K562 (cell line): ENCODE measurements around the gene FRMPD1. TPM values are rescaled to one million over a fixed set of nuclear protein-coding genes. Genes with fewer than 3 reads are reported as not detected.

ENCODE experiments used
- HDAC6 ChIP-seq: IDR thresholded peaks from 2 replicates; pipeline ENCODE4 v1.6.1; 2012; ENCODE audit warnings: low read depth, mild to moderate bottlenecking, control low read depth, inconsistent platforms, low read length, moderate library complexity
- KLF1 ChIP-seq: fragments of 450-650 bp; IDR thresholded peaks from 2 replicates; pipeline ENCODE4 v1.6.1; 2016; ENCODE audit warnings: missing genetic modification characterization, missing compliant biosample characterization
- MAFF ChIP-seq: IDR thresholded peaks from 2 replicates; pipeline ENCODE4 v1.6.1; 2012; ENCODE audit warnings: low read length, improper control_type of control experiment
- NFIC ChIP-seq: fragments of 450-650 bp; IDR thresholded peaks from 2 replicates; pipeline ENCODE4 v1.6.1; 2017; ENCODE audit warnings: mild to moderate bottlenecking, inconsistent platforms
- NFRKB ChIP-seq: fragments of 450-650 bp; IDR thresholded peaks from 2 replicates; pipeline ENCODE4 v1.6.1; 2016; ENCODE audit warnings: low read depth
- PHF20 ChIP-seq: fragments of 450-650 bp; IDR thresholded peaks from 2 replicates; pipeline ENCODE4 v1.6.1; 2018; ENCODE audit not compliant: partially characterized antibody
- SETDB1 ChIP-seq: IDR thresholded peaks from one replicate; pipeline ENCODE4 v1.6.1; 2012; ENCODE audit warnings: low read length, control low read depth, inconsistent platforms
- TFAP4 ChIP-seq: sonication (generic); formaldehyde crosslinking; IDR thresholded peaks from 2 replicates; pipeline ENCODE4 v1.8.0; 2022; ENCODE audit warnings: missing genetic modification reagents, mild to moderate bottlenecking, moderate library complexity, borderline replicate concordance
- ZBTB33 ChIP-seq: sonication (generic); formaldehyde crosslinking; IDR thresholded peaks from 2 replicates; pipeline ENCODE4 v1.8.1; 2023; ENCODE audit warnings: mild to moderate bottlenecking, missing genetic modification reagents
- ZNF217 ChIP-seq: sonication (generic); formaldehyde crosslinking; IDR thresholded peaks from 2 replicates; pipeline ENCODE4 v1.8.0; 2022; ENCODE audit warnings: mild to moderate bottlenecking, missing genetic modification reagents
- ZNF263 ChIP-seq: sonication (generic); formaldehyde crosslinking; IDR thresholded peaks from 2 replicates; pipeline ENCODE4 v1.8.0; 2022; ENCODE audit warnings: mild to moderate bottlenecking, missing genetic modification reagents, borderline replicate concordance
- ZNF280B ChIP-seq: fragments of 250-450 bp; sonication (Bioruptor Pico); IDR thresholded peaks from 2 replicates; pipeline ENCODE4 v1.5.1; 2021; ENCODE audit warnings: mild to moderate bottlenecking
- ZNF766 ChIP-seq: fragments of 200-800 bp; sonication (Bioruptor generic); conservative IDR thresholded peaks from 2 replicates; pipeline ENCODE4 v1.6.1; 2016; ENCODE audit warnings: missing genetic modification characterization, missing compliant biosample characterization
- polyA plus RNA-seq, 8 experiments: library from polyadenylated mRNA; depleted of rRNA in 4 of 8; stranded (reverse) in 5 of 8; unstranded in 3 of 8; fragments of >200 nt; fragmentation: Nextera tagmentation in 2 of 8; fragmentation: Illumina TruSeq in 1 of 8; extraction: Ambion mirVana in 2 of 8; extraction: Trizol in 1 of 8; gene quantifications; 2 replicates each; pipeline versions ENCODE4 v1.2.1 to v1.2.3, GENCODE V29; 2011 to 2014; ENCODE audit warnings: inconsistent platforms in 1 of 8, missing spikeins in 1 of 8
- total RNA-seq, 7 experiments: library from RNA; depleted of rRNA in 6 of 7; stranded (reverse); fragments of >200 nt in 6 of 7; fragmentation: Illumina TruSeq in 2 of 7; extraction: Trizol in 2 of 7; gene quantifications; 2 replicates each; pipeline versions ENCODE4 v1.2.1 to v1.2.3, GENCODE V29; 2011 to 2021; ENCODE audit warnings: low replicate concordance in 1 of 7
- TF ChIP-seq, protein P1 (sequence below), 2 experiments: fragments of 450-650 bp in 1 of 2; IDR thresholded peaks; 2 replicates each; pipeline ENCODE4 v1.6.1; 2011 to 2017; ENCODE audit warnings: low read depth in 2 of 2, antibody characterized with exemption in 1 of 2, borderline replicate concordance in 1 of 2, low read length in 1 of 2, mild to moderate bottlenecking in 1 of 2, mixed read lengths in 1 of 2; ENCODE audit not compliant: control insufficient read depth in 1 of 2
- TF ChIP-seq, protein P2 (sequence below): fragments of 450-650 bp; IDR thresholded peaks from 2 replicates; pipeline ENCODE4 v1.6.1; 2018; ENCODE audit warnings: mild to moderate bottlenecking, low read depth; ENCODE audit not compliant: partially characterized antibody

Gene FRMPD1
- total and polyA plus RNA-seq, 9 of the 15 experiments (the other 6 are each of a cell fraction or from before 2014, with no cell fraction given), result not detected

GRCh38 chr9:37784616-37785483 lies 134.1 kb downstream of the FRMPD1 start, which contains the start of gene EXOSC3 (continued):
- TF ChIP-seq, protein P1, sequence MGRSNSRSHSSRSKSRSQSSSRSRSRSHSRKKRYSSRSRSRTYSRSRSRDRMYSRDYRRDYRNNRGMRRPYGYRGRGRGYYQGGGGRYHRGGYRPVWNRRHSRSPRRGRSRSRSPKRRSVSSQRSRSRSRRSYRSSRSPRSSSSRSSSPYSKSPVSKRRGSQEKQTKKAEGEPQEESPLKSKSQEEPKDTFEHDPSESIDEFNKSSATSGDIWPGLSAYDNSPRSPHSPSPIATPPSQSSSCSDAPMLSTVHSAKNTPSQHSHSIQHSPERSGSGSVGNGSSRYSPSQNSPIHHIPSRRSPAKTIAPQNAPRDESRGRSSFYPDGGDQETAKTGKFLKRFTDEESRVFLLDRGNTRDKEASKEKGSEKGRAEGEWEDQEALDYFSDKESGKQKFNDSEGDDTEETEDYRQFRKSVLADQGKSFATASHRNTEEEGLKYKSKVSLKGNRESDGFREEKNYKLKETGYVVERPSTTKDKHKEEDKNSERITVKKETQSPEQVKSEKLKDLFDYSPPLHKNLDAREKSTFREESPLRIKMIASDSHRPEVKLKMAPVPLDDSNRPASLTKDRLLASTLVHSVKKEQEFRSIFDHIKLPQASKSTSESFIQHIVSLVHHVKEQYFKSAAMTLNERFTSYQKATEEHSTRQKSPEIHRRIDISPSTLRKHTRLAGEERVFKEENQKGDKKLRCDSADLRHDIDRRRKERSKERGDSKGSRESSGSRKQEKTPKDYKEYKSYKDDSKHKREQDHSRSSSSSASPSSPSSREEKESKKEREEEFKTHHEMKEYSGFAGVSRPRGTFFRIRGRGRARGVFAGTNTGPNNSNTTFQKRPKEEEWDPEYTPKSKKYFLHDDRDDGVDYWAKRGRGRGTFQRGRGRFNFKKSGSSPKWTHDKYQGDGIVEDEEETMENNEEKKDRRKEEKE (IDR thresholded peaks at IDR 0.05; ENCODE audit: borderline replicate concordance in 1 of 2, control insufficient read depth in 1 of 2, low read depth in 2 of 2, low read length in 1 of 2), result peak in 1 of 2 experiments; percentile 87; a peak in 1 of 4 replicates
- no peak for TF ChIP-seq ZNF217 (CRISPR knock-in tag)
- TF ChIP-seq ZNF263 (CRISPR knock-in tag), result peak; percentile 98
- peak; percentile 78 for TF ChIP-seq NFIC
- TF ChIP-seq HDAC6, result 0 out of 2 replicates have a peak, but pooled peaks have one; percentile 8
- peak; percentile 99 for TF ChIP-seq PHF20
- TF ChIP-seq ZNF280B (CRISPR knock-in tag), result no peak
- TF ChIP-seq TFAP4 (CRISPR knock-in tag), result peak; percentile 91
- TF ChIP-seq ZBTB33 (CRISPR knock-in tag), result no peak
- TF ChIP-seq NFRKB, result peak; percentile 87; the same call in 1 of the 2 replicates
- no peak for TF ChIP-seq MAFF
- TF ChIP-seq ZNF766 (CRISPR knock-in tag), result peak; percentile 86
- TF ChIP-seq KLF1, result peak; percentile 79; the same call in 1 of the 2 replicates
- TF ChIP-seq, protein P2, sequence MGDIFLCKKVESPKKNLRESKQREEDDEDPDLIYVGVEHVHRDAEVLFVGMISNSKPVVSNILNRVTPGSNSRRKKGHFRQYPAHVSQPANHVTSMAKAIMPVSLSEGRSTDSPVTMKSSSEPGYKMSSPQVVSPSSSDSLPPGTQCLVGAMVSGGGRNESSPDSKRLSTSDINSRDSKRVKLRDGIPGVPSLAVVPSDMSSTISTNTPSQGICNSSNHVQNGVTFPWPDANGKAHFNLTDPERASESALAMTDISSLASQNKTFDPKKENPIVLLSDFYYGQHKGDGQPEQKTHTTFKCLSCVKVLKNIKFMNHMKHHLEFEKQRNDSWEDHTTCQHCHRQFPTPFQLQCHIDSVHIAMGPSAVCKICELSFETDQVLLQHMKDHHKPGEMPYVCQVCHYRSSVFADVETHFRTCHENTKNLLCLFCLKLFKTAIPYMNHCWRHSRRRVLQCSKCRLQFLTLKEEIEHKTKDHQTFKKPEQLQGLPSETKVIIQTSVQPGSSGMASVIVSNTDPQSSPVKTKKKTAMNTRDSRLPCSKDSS, result no peak
- no peak for TF ChIP-seq SETDB1
